Thyroid gland (tissue), 4 donors: Measurements from ENCODE around the gene MUC3A.

ENCODE experiments used
- CTCF ChIP-seq, 6 experiments: fragments of 200-600 bp in 3 of 6; fragments of 450-650 bp in 3 of 6; sonication (generic) in 3 of 6; IDR thresholded peaks; one replicate each; pipeline ENCODE4 v1.5.1; 2016 to 2019; ENCODE audit warnings: antibody characterized with exemption in 6 of 6, mild to moderate bottlenecking in 2 of 6, inconsistent platforms in 1 of 6, moderate library complexity in 1 of 6
- POLR2A ChIP-seq, 2 donors: fragments of 450-650 bp; IDR thresholded peaks; one replicate each; pipeline ENCODE4 v1.6.1; 2017; ENCODE audit warnings: antibody characterized with exemption in 2 of 2, mild to moderate bottlenecking in 2 of 2, moderate library complexity in 1 of 2

DNA sequence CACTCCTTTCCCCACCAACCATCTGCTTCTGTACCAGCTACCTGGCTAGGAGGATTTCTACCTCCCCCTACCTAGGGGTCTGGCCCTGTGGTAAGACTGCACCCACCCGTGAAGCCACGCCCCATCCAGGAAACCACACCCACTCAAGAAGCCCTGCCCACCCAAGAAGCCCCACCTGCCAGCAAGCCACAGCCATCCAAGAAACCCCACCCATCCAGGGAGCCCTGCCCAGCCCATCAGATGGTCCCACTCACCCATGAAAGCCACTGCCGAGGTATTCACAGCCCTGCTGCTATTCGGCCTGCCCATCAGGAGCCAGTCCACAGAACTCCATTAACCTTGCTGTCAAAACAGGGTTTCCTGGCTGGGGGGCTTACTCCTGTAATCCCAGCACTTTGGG lies 15.6 kb upstream of the MUC3A start:
- TF ChIP-seq CTCF (IDR thresholded peaks at IDR 0.05) (no peak), POLR2A (IDR thresholded peaks at IDR 0.05) (no peak)
